Neural progenitor cell (in vitro differentiated cells): ENCODE results near the gene CELF5. TPM values are rescaled to one million over a fixed set of nuclear protein-coding genes. Genes with fewer than 3 reads are reported as not detected.

ENCODE experiments used
- DNase-seq: peaks from one replicate; pipeline ENCODE4 v3.0.0-alpha.2; 2016; ENCODE audit warnings: low spot score
- H2AFZ ChIP-seq: fragments of 200-600 bp; sonication (generic); replicated peaks from 2 replicates; pipeline ENCODE4 v1.6.1; 2016; ENCODE audit warnings: antibody characterized with exemption
- H3F3A ChIP-seq: fragments of 200-600 bp; sonication (generic); 2 replicates; pipeline ENCODE4 v1.6.1; 2016; ENCODE audit warnings: antibody characterized with exemption, low read depth
- H3K27ac ChIP-seq: fragments of 200-600 bp; sonication (generic); 2 replicates; pipeline ENCODE4 v1.5.1; 2016; ENCODE audit warnings: mild to moderate bottlenecking
- H3K27me3 ChIP-seq: fragments of 200-600 bp; sonication (generic); 2 replicates; pipeline ENCODE4 v1.6.1; 2016; ENCODE audit warnings: mild to moderate bottlenecking, moderate library complexity
- H3K36me3 ChIP-seq: fragments of 200-600 bp; sonication (generic); 2 replicates; pipeline ENCODE4 v1.5.1; 2016
- H3K4me1 ChIP-seq: fragments of 200-600 bp; sonication (generic); 2 replicates; pipeline ENCODE4 v1.6.1; 2016; ENCODE audit warnings: mixed run types
- H3K4me2 ChIP-seq: fragments of 200-600 bp; sonication (generic); 2 replicates; pipeline ENCODE4 v1.6.1; 2016
- H3K4me3 ChIP-seq: fragments of 200-600 bp; sonication (generic); 2 replicates; pipeline ENCODE4 v1.5.1; 2016
- H3K79me2 ChIP-seq: fragments of 200-600 bp; sonication (generic); 2 replicates; pipeline ENCODE4 v1.6.1; 2016; ENCODE audit warnings: low read depth
- H3K9ac ChIP-seq: fragments of 200-600 bp; sonication (generic); 2 replicates; pipeline ENCODE4 v1.6.1; 2016
- H3K9me3 ChIP-seq: fragments of 200-600 bp; sonication (generic); 2 replicates; pipeline ENCODE4 v1.5.1; 2016; ENCODE audit warnings: low read depth
- H4K20me1 ChIP-seq: fragments of 200-600 bp; sonication (generic); 2 replicates; pipeline ENCODE4 v1.6.1; 2016; ENCODE audit warnings: low read depth
- H3K27ac Mint-ChIP-seq: 3 replicates; pipeline ENCODE4 v1.8.0; 2021; ENCODE audit warnings: mixed read lengths
- H3K27me3 Mint-ChIP-seq: 2 replicates; pipeline ENCODE4 v1.8.0; 2022; ENCODE audit warnings: low read depth, mild to moderate bottlenecking, inconsistent platforms, moderate library complexity, mixed read lengths; ENCODE audit not compliant: insufficient read depth
- H3K36me3 Mint-ChIP-seq: 3 replicates; pipeline ENCODE4 v1.8.0; 2021; ENCODE audit warnings: mixed read lengths
- H3K4me1 Mint-ChIP-seq: 3 replicates; pipeline ENCODE4 v1.8.0; 2021; ENCODE audit warnings: mixed read lengths
- H3K4me3 Mint-ChIP-seq: 3 replicates; pipeline ENCODE4 v1.8.0; 2021; ENCODE audit warnings: mild to moderate bottlenecking, moderate library complexity, mixed read lengths
- H3K9me3 Mint-ChIP-seq: 3 replicates; pipeline ENCODE4 v1.8.0; 2020; ENCODE audit warnings: mixed read lengths
- CTCF ChIP-seq: fragments of 200-600 bp; sonication (generic); IDR thresholded peaks from 2 replicates; pipeline ENCODE4 v1.5.1; 2017; ENCODE audit warnings: antibody characterized with exemption, mild to moderate bottlenecking
- EZH2 ChIP-seq: fragments of 200-600 bp; sonication (generic); IDR thresholded peaks from 2 replicates; pipeline ENCODE4 v1.6.1; 2017; ENCODE audit warnings: antibody characterized with exemption, mild to moderate bottlenecking, moderate library complexity
- EZH2phosphoT487 ChIP-seq: fragments of 200-600 bp; sonication (generic); IDR thresholded peaks from 2 replicates; pipeline ENCODE4 v1.6.1; 2017; ENCODE audit warnings: antibody characterized with exemption
- total RNA-seq: library from RNA; depleted of rRNA; stranded (reverse); fragments of >200 nt; gene quantifications from 2 replicates; pipeline ENCODE4 v1.2.3, GENCODE V29; 2015; ENCODE audit warnings: low replicate concordance

Gene CELF5
- total RNA-seq, 1 donor from 2014 or later: 7.9 TPM

GRCh38 chr19:3323026-3323425, 98.6 kb downstream of the CELF5 start:
- Mint-ChIP-seq H3K36me3 (no peaks in the 10 kb centered on the region), H3K27ac (no peak overlapping the region), H3K4me1 (no peaks in the 10 kb centered on the region), H3K27me3 (peaks cover 18% of the 10 kb centered on the region), H3K4me3 (no peak overlapping the region), H3K9me3 (no peaks in the 10 kb centered on the region)
- H2AFZ ChIP-seq: no peak overlapping the region
- H3K4me1 ChIP-seq: no peaks in the 10 kb centered on the region
- DNase-seq: no peak
- H3K36me3 ChIP-seq: no peaks in the 10 kb centered on the region
- no peaks in the 10 kb centered on the region for H3K9me3 ChIP-seq
- H4K20me1 ChIP-seq: no peaks in the 10 kb centered on the region
- H3K27me3 ChIP-seq: peaks cover 41% of the 10 kb centered on the region
- no peak overlapping the region for H3K4me2 ChIP-seq
- no peak overlapping the region for H3K27ac ChIP-seq
- H3F3A ChIP-seq: no peaks in the 10 kb centered on the region
- H3K4me3 ChIP-seq: no peak overlapping the region
- no peak overlapping the region for H3K9ac ChIP-seq
- H3K79me2 ChIP-seq: no peaks in the 10 kb centered on the region
- TF ChIP-seq CTCF: no peak
- TF ChIP-seq EZH2phosphoT487: no peak
- no peak for TF ChIP-seq EZH2

GRCh38 chr19:3323658-3324057, 99.2 kb downstream of the CELF5 start:
- no peaks in the 10 kb centered on the region for H4K20me1 ChIP-seq
- no peaks in the 10 kb centered on the region for H3K79me2 ChIP-seq
- H3K9me3 ChIP-seq: no peaks in the 10 kb centered on the region
- H3K27ac ChIP-seq: no peak overlapping the region
- no peaks in the 10 kb centered on the region for H3K9me3 Mint-ChIP-seq
- no peak overlapping the region for H2AFZ ChIP-seq
- H3K27me3 ChIP-seq: peaks cover 41% of the 10 kb centered on the region
- H3K4me3 Mint-ChIP-seq: no peak overlapping the region
- no peak overlapping the region for H3K4me2 ChIP-seq
- H3K4me1 ChIP-seq: no peaks in the 10 kb centered on the region
- peaks cover 16% of the 10 kb centered on the region for H3K27me3 Mint-ChIP-seq
- no peaks in the 10 kb centered on the region for H3K4me1 Mint-ChIP-seq
- TF ChIP-seq EZH2 (no peak), CTCF (no peak), EZH2phosphoT487 (no peak)
- no peak overlapping the region for H3K27ac Mint-ChIP-seq
- no peak overlapping the region for H3K4me3 ChIP-seq
- H3F3A ChIP-seq: no peaks in the 10 kb centered on the region
- H3K36me3 Mint-ChIP-seq: no peaks in the 10 kb centered on the region
- H3K36me3 ChIP-seq: no peaks in the 10 kb centered on the region
- no peak overlapping the region for H3K9ac ChIP-seq
- no peak for DNase-seq

GRCh38 chr19:3324405-3324856, 100.0 kb downstream of the CELF5 start:
- Histone ChIP-seq H2AFZ (no peak overlapping the region), H3K4me1 (no peaks in the 10 kb centered on the region), H3K4me3 (no peak overlapping the region), H3F3A (no peaks in the 10 kb centered on the region), H3K4me2 (no peak overlapping the region), H3K9me3 (no peaks in the 10 kb centered on the region), H3K27ac (no peak overlapping the region), H3K27me3 (peaks cover 42% of the 10 kb centered on the region), H3K36me3 (no peaks in the 10 kb centered on the region), H3K9ac (no peak overlapping the region), H3K79me2 (no peaks in the 10 kb centered on the region), H4K20me1 (no peaks in the 10 kb centered on the region)
- peak; percentile 36 for DNase-seq
- Mint-ChIP-seq H3K27me3 (peaks cover 16% of the 10 kb centered on the region), H3K4me1 (no peaks in the 10 kb centered on the region), H3K9me3 (no peaks in the 10 kb centered on the region), H3K4me3 (no peak overlapping the region), H3K27ac (no peak overlapping the region), H3K36me3 (no peaks in the 10 kb centered on the region)
- TF ChIP-seq CTCF: peak; percentile 69
- TF ChIP-seq EZH2phosphoT487: no peak

GRCh38 chr19:3325451-3325850, 101.0 kb downstream of the CELF5 start:
- H3F3A ChIP-seq: no peaks in the 10 kb centered on the region
- no peaks in the 10 kb centered on the region for H3K79me2 ChIP-seq
- peaks cover 19% of the 10 kb centered on the region for H3K27me3 Mint-ChIP-seq
- H3K4me1 ChIP-seq: no peaks in the 10 kb centered on the region
- no peaks in the 10 kb centered on the region for H3K9me3 ChIP-seq
- no peak overlapping the region for H3K4me3 Mint-ChIP-seq
- H3K27me3 ChIP-seq: peaks cover 47% of the 10 kb centered on the region
- no peaks in the 10 kb centered on the region for H3K36me3 Mint-ChIP-seq
- no peaks in the 10 kb centered on the region for H3K9me3 Mint-ChIP-seq
- no peaks in the 10 kb centered on the region for H4K20me1 ChIP-seq
- no peak overlapping the region for H3K4me2 ChIP-seq
- no peak overlapping the region for H2AFZ ChIP-seq
- H3K9ac ChIP-seq: no peak overlapping the region
- no peak for DNase-seq
- no peaks in the 10 kb centered on the region for H3K36me3 ChIP-seq
- no peak for TF ChIP-seq EZH2phosphoT487
- no peak for TF ChIP-seq EZH2
- no peak for TF ChIP-seq CTCF
- no peak overlapping the region for H3K27ac Mint-ChIP-seq
- no peaks in the 10 kb centered on the region for H3K4me1 Mint-ChIP-seq
- no peak overlapping the region for H3K4me3 ChIP-seq
- no peak overlapping the region for H3K27ac ChIP-seq
